Measurements from ENCODE around the gene TMEM14B.

Gene TMEM14B

GRCh38 chr6:10801224-10801848 is 53.7 kb downstream of the TMEM14B start:
- peak; percentile 81 for TF ChIP-seq CTCF (conservative IDR thresholded peaks at IDR 0.05)
- no peak overlapping the region for H3K27ac ChIP-seq

Measured in VCaP (cell line).